NCI-H82 (cell line): ENCODE measurements around the gene WHRN.

Experiments
- DNase-seq: peaks from one replicate; lab custom pipeline; 2025; lab: John Stamatoyannopoulos, UW

Gene WHRN

GRCh38 chr9:114417511-114417910 lies 87.8 kb downstream of the WHRN start:
- DNase-seq = no peak

- no peak for DNase-seq
These were observed 88.4 kb downstream of the WHRN start for GRCh38 chr9:114416906-114417305.

GRCh38 chr9:114416290-114416689 lies 89.0 kb downstream of the WHRN start:
- DNase-seq = no peak

- no peak for DNase-seq
These were observed 90.9 kb downstream of the WHRN start for GRCh38 chr9:114414346-114414745.

DNA sequence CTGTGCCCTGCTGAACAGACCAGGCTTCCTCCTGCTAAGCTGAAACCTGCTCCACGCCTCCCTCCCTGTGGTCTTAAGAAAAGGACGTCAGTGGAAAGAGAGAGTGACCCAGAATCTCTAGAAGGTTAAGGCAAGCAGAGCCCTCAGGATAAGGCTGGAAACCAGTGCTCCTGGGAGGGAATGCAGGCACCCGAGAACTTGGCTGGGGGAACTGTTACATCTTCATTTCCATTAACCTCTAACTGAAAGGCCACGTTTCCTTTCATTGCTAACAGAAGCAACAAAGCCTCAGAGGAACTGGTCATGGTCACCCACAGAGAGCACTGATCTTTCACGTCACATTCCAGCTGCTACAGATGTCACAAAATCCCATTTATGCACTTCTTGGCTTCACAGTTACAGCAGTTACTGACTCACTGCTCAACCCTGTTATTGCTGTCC lies 91.4 kb downstream of the WHRN start:
- DNase-seq = no peak

- DNase-seq = peak; percentile 54
These were observed 93.1 kb downstream of the WHRN start for GRCh38 chr9:114412048-114412683.

- DNase-seq = no peak
These were observed 93.8 kb downstream of the WHRN start for GRCh38 chr9:114411452-114411851.

- DNase-seq = no peak
These were observed 94.4 kb downstream of the WHRN start for GRCh38 chr9:114410910-114411309.

- DNase-seq = no peak
These were observed 95.4 kb downstream of the WHRN start for GRCh38 chr9:114409842-114410241.

GRCh38 chr9:114409103-114409780 lies 96.0 kb downstream of the WHRN start:
- DNase-seq = no peak

DNA sequence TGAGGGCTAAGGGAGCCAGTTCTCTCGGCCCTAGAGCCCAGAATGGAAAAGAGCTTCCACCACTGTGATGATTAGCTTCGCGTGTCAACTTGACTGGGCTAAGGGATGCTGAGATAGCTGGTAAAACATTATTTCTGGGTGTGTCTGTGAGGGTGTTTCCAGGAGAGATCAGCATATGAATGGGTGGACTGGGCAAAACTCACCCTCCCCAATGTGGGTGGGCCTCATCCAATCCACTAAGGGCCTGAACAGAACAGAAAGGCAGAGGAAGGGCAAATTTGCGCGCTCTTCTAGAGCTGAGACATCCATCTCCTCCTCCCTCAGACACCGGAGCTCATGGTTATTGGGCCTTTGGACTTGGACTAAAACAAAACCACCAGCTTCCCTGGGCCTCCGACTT lies 96.6 kb downstream of the WHRN start:
- DNase-seq = no peak

DNA sequence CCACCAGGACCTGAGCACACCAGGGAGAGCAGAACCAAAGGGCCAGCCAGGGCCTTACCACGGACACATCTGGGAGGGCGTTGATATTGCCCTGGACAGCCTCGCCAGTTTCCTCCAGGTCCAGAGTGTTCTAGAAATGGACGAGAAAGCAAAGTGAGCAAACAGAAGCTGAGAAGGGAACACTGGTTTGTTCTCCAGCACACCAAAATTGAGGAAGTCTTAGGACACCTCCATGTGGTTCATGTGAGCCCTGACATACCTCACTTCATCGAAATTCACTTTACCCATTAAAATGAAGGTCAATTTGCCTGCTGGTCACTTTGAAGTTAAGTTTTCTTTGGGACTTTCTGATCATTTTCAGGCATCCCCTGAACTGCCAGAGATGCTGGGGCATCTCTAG lies 97.4 kb downstream of the WHRN start:
- DNase-seq = no peak

DNA sequence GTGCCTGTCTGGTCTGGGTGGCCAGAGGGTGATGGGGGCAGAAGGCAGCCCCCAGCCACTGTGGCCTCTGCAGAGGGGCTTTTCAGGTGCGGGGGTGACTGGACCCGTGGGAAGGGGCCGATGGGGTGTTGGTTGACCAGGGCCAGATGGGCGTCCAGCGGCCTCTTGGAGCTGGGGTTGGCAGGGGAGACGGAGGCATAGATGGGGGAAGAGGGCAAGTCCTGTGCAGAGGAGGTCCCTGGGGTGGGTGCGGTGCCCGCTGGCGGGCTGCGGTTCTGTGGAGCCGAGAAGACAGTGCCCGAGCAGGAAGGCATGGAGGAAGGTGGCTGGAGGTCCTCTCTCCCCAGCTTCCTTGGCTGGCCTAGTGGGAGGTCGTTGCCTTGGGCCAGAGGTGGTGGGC lies 98.8 kb downstream of the WHRN start:
- DNase-seq = no peak

GRCh38 chr9:114405294-114406034 lies 99.8 kb downstream of the WHRN start:
- DNase-seq = peak; percentile 91

DNA sequence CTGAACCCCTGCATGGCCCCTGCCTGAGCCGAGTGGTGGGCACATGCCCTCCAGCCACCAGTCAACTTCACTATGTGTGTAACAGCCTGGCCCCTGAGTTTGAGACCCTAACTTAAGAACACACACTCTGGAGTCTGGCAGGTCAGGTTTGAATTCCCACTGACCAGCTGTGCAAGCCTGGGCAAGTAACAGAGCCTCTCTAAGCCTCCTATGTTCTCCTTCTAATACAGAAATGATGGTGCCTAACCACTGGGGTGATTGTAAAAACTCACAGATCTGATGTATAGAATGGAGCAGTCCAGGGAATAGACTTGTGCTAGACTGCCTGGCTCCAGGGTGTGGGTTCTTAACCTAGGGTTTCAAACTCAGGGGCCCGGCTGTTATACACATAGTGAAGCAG lies 100.7 kb downstream of the WHRN start:
- no peak for DNase-seq

DNA sequence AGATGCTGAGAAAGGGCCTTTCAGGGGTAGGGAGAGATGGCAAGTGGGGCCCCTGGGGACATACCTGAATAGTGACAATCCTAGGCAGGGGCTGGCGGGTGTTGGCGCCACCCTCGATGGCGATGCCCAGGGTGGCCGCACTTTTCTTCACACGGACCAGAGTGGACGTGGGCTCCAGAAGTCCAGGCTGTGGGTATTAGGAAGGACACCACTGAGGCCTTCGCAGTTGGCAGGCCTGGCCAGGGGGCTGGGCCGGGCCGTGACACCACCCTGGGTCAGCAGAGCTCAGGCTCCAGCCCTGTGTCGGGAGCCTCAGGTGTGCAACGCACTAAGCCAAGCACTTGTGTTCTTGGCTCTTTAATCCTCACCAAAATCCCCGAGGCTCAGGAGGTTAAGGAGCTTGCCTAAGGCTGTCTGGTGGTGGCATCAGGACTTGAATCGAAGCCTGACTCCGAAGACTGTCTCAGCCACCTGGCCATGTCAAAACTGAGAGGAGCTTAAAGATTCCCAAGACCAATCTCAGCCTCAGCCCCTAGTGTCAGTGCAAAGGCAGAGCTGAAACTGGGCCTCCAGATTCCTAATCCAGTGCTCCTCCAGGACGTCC lies 102.0 kb downstream of the WHRN start:
- peak; percentile 93 for DNase-seq

DNA sequence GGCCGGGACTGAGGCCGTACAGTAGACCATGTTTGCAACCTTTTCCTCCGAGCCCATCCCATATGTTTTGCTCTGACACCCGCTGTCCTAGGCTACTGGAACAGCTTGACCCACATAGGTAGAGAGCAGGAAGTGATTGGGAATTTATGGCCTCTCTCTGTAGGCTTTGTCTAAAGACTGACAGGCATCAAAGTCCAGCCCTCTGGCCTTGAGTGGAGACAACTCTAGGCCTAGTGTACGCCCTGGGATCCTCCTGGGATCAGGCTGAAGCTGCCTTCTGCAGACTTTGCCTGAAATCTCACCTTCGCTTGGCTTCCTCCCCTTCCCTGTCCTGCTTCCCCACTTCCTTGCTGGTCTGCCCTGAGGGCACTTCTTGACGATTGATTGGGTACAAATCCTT lies 103.9 kb downstream of the WHRN start:
- DNase-seq = no peak

- no peak for DNase-seq
These were observed 104.5 kb downstream of the WHRN start for GRCh38 chr9:114400772-114401171.

DNA sequence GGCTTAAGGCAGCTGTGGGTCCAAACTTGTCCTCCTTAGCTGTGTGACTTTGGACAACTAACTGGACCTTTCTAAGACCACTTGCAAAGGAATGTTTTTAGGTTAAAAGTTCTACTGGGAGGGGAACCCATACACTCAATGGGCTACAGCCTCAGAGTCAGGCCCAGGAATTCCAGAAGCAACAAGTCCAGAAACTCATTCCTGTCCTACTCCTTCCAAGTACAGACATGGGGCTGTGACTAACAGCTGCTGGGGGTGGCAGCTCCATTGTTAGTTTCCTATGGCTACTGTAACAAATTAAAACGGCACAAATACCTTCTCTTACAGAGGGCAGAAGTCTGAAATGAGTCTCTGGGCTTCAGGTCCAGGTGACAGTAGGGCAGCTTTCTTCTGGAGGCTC lies 105.1 kb downstream of the WHRN start:
- DNase-seq = no peak

DNA sequence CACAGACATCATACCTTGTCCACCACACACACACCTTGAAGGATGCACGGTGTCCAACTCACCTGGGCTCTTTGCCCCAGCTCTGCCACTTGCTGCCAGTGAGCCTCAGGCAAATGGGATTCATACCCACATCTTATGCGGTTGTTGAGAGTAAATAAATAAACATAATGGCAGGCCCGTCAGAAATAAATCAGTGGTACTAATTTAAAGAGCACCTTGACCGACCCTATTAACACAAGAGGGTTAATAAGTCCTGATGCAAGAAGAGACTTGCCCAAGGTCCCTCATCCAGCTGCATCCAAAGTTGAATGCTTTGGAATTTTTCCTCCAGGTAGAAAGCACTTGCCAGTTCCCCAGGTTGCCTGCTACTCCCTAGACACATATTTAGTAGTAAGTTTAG lies 105.9 kb downstream of the WHRN start:
- DNase-seq = no peak

DNA sequence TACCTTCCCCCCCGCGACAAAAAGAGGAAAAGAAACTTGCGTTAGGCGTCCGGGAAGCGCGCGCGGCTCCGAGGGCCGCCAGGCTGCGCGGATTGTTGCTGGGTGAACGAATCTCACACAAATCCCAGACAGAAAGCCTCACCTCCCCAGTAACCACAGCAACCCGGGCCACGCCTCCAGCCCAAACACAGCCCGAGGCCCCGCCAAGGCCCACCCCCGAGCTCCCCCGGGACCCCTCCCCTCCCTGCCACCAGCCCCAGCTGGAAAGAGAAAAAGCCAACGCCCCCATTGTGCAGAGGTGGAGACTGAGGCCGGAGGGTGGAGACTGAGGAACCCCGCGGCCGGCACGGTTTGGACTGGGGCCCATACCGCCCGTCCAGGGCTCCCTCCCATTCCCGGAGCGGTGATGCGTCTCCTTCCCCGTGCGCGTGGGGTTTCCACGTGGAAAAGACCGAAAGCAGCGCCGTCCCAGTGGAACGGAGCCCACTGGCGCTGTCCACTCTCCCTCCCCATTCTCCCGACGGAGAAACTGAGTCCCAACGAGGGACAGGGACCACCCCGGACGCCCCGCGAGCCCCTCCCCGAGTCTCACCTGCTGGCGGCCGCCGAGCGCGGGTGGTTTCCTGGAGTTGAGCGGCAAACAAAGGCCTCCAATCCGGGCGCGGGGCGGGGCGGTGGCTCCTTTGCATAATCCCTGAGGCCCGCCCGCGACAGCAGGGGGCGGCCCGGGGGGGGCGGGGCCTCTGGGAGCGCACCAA lies 107.2 kb downstream of the WHRN start:
- DNase-seq = peak; percentile 97

DNA sequence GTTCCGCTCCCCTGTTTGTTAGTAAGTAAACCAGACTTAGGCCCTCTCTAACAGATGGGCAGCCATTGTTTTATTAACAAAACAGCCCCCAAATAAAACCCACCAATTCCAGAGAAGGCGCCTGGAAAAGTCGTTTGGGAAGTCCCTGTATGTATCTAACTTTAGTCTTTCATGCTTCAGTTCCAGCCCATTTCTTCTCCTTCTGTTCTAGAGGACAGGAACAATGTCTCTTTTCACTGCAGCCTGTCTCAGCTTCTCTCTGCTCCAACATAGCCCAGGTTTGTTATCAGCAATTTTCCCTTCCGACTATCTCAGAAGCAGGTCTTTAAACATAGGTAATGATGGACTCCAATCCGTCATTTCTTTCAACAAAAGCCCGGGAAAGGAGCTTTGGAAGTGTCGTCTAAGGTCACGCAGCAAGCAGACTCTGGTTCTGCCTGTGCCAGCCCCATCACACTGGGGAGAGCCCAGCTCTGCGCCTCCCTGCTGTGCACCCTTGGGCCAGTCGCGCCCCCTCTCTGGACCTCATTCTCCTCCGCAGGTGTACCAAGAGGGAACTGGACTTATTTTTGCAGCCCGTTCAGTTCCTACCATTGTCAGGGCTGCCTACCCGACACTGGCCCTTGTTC lies 107.9 kb downstream of the WHRN start:
- peak; percentile 60 for DNase-seq
